Measurements from ENCODE around the gene DHCR7.

The DHCR7 gene

DNA sequence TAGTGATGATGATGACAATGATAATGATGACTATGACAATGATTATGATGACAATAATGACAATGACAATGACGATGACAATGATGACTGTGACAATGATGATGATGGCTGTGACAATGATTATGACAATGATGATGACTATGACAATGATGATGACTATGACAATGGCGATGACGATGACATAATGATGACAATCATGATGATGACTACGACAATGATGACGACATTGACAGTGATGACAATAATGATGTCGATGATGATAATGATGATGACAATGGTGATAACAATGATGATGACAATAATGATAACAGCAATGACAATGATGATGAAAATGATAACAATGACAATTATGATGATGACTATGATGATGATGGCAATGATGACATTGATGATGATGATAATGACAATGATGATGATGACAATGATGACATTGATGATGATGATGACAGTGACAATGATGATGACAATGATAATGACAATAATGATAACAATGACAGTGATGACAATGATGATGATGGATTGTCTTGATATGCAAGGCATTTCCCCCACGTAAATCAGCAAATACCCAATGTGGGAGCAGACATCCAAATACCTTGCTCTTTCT is 37.7 kb downstream of the DHCR7 start:
- no peak for DNase-seq (ENCODE audit: low spot score)

DNA sequence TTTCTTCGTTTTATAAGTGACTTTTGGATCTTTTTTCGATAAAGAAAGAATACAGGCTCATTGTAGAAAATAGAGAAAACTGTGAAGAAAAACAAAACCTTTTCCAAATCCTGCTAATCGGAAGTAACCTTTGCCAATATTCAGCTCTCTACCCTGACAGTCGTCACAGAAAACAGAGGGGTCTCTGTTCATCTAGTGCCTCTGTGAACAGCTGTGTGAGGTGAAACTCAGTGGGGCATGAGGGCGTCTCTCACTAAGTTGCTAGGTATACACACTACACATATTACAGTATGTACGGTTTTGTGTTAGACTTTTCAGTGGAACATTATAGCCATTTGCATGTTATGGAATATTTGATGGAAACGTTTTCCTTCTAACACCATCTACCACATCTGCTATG is 39.4 kb downstream of the DHCR7 start:
- DNase-seq (ENCODE audit: low spot score) = no peak

DNA sequence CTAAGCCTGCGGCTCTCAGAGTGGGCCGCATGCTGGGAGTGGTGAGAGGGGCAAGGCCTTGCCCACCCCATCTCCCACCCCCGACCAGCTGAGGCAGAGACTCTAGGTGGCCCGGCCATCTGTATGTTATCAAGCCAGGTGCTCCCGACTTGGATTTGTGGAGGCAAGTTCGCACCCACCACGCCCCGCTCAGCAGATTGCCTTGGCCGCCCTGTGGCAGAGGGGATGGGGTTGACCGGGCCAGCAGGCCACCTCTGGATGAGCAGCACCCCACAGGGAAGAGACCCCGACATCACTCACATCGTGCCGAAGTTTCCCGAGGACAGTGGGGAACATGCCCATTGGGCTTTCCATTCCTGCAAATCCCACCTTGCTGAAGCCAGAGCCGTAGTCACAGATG is 40.8 kb downstream of the DHCR7 start:
- no peak for DNase-seq (ENCODE audit: low spot score)

DNA sequence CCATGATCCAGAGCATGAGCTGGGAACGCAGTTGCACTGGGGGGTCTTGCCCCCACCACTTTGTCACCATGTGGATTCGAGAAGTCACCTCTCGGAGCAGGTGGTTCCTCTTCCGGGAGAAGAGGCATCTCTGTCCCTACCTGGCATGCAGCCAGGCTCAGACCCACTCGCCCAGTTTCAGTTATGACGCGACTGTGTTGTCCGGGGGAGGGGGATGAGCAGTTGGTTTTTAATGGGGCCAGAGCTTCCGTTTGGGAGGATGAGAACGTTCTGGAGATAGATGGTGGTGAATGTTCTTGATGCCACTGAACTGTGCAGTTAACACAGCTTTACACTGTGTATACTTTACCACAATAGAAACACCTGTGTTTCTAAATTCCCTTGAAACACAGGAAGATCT is 41.5 kb downstream of the DHCR7 start:
- no peak for DNase-seq (ENCODE audit: low spot score)

DNA sequence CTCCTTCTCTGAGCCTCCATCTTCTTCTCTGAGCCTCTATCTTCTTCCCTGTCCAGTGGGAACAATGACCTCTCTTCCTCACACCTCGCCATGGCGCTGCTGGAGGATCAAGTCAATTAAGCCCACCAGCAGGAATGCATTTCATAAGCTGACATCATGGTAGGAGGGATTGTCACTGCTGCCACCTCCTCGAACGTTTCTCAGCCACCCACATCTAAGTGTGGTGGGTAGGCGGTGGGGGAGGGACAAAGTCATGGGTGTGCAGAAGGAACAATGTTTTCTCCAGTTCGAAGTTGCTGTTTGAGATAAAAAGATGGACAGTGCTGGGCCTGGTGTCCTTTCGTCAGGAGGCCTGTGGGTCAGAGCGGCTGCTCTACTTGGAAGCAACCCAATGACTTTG is 44.0 kb downstream of the DHCR7 start:
- no peak for DNase-seq (ENCODE audit: low spot score)

DNA sequence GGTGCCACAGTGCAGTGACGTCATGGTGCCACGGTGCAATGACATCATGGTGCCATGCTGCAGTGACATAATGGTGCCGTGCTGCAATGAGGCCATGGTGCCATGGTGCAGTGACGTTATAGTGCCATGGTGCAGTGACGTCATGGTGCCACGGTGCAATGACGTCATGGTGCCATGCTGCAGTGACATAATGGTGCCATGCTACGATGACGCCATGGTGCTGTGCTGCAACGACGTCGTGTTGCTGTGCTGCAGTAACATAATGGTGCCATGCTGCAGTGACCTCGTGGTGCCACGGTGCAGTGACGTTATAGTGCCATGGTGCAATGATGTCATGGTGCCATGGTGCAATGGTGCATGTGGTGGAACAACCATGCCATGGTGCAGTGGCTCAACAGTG is 45.3 kb downstream of the DHCR7 start:
- DNase-seq (ENCODE audit: low spot score) = no peak

DNA sequence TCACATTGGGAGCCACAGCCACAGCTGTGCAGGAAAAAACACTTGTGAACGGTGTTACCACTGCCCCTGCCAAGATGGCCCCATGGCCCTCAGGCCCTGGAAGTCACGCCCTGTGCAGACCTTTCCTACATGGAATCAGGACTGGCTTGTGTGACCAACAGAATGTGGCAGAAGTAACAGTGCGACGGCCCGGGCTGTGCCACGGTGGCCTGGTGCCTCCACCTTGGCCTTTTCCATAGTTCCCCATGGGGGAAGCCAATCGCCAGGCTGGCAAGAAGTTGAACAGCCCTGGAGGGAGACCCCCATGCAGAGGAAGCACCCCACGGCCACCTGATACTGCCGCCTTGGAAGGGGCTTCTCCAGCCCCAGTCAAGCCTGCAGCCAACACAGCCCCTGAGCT is 48.0 kb downstream of the DHCR7 start:
- no peak for DNase-seq (ENCODE audit: low spot score)

DNA sequence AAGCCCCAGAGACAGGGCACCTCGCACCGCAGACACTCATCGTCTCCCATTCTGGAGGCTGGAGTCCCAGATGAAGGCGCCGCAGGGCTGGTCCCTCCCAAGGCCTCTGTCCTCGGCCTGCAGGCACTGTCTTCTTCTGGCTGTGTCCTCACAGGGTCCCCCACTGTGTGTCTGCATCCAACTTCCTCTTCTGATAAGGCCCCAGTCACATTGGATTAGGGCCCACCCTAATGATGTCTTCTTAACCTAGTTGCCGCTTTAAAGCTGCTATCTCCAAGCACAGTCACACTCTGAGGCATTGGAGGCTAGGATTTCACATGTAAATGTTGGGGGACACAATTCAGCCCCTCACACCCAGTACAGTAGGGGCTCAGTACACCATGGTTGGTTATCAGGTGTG is 48.9 kb downstream of the DHCR7 start:
- DNase-seq (ENCODE audit: low spot score) = no peak

DNA sequence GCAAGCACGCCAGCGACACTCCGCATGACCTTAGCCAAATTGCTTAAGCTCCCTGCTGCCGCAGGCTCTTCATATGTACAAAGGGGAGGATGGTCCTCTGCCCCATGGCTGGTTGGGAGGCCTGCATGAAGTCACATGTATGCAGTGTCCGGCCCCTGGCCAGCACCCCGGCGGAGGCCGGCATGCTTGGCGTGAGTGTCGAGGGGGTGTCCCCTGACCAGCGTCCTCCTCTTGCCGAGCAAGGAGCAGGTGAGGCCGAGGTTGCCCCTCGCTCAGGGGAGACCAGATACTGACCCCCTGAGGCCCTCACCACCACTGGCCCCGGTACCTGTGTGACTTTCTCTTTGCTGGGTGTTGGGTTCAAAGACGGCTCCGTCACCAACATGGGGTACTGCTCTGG is 50.2 kb downstream of the DHCR7 start:
- no peak for DNase-seq (ENCODE audit: low spot score)

DNA sequence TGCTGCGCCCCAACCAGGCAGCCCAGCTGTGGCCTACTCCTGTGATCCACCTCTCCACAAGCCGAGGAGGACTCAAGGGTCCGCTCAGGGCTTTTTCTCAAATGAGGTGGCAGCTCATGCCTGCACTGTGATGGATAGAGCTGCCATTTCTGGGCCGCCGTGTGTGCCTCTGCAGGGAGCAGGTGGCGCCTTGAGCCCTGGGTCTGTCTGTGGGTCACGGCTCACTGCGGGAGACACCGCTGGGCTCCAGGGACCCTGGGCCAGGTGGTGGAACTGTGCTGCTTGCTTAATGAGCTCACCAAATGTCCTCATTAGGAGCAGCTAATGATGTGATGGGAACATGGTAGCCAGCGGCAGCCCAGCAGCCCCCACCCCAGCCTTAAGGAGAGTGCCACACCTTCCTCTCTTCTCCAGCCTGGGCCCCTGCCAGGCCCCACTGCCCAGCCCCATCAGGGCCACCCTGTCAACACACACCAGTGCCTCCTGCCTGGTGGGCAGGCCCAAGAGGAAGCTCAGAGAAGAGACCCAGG is 50.8 kb downstream of the DHCR7 start:
- DNase-seq (ENCODE audit: low spot score) = no peak

DNA sequence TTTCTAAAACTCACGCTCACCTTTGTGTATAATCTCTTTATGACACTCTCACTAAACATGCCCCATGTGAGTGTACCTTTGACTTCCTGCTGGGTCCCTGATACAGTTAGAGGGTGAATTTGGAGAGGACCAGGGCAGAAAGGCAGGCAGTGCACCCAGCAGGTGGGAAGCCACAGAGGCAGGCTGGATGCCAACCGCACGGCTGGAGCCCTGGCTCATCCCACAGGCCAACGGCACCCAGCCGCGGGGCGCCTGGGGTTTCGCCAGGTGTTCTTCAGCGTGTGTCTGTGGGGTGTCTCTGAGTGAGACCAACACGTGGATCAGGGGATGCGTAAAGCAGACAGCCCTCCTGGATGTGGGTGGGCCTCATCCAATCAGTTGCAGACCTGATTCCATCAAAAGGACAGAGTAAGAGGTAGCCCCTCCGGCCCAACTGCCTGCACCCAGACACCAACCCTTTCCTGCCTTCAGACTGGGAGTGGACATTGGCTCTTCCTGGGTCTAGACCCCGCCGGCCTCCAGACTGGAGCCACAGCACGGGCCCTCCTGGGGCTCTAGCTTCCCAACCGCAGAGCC is 51.6 kb downstream of the DHCR7 start:
- DNase-seq (ENCODE audit: low spot score) = no peak

DNA sequence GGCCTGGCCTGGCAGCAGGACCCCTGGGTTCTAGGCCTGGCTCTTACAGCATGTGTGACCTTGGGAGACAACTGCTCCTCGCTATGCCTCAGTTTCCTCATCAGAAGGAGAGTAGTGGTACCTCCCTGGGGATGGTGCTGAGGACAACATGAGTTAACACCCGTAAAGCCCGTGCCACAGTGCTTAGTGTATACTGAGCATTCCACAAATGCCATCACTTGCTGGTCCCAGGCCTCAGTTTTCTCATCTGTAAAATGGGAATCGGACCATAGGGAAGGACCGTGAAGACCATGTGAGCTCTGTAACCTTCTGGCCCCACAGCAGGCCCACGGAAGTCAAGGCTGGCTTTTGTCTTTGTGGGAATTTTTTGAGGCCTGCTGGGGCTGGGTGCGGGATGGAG is 52.4 kb downstream of the DHCR7 start:
- no peak for DNase-seq (ENCODE audit: low spot score)

DNA sequence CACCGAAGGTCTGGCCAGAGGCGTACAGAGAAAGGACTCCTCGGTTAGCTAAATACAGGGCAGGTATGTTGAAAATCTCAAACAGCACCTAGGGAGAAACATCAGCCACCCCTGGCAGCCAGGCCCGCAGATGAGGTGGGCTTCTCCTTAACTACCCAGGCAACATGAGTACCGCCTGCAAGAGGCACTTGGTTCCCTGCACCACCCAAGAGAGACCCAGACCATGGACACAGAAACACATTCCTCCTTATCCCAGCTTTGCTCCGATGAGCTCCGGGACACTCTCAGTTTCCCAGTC is 53.0 kb downstream of the DHCR7 start:
- DNase-seq (ENCODE audit: low spot score) = no peak

DNA sequence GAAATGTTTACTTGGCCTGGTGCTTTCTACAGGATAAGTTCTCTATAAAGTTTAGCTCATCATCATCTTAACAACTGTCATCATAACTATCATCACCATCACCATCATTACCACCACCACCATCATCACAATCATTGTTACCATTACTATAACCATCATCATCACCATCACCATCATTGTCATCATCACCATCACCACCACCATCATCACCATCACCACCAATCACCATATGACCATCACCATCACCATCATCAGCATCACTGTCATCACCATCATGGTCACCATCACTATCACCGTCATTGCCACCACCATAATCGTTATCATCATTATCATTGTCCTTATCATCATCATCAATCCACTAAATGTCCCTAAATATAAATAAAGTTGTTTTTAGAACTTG is 54.9 kb downstream of the DHCR7 start:
- no peak for DNase-seq (ENCODE audit: low spot score)

DNA sequence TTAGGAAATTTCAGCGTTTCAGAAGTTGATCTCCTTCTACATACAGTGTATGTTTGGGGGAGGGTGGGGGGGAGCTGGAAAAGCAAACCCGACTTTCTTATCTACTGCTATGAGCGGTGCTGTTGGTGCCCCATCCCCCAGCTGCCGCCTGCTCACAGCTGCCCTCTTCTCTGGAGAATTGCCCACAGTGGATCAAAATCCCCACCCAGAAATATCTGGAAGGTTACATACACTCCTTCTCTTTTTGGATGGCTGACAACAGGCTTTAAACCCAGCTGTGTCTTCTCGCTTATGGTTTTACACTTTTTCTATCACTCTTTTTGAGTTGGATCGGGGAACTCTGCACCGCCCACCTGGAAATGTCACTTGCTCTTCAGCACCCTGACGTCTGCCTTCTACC is 56.4 kb downstream of the DHCR7 start:
- DNase-seq (ENCODE audit: low spot score) = no peak

DNA sequence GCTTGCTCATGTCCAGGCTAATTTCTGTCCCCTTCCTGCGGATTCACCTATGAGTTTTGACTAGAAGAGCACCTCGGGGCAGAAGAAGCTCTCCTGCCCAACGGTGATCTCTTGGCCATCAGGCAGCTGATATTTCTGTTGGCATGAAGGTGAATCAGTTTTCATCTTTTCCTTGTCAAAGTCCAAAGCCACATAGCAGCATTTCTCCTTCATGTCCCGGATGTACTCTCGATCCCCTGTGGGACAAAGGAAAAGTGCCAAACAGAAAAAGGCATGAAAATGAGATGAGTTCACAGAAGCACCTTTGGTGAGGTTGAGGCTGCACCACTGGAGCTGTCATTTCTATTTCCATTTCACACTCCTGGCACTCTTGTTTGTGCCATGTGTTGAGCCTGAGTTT is 56.8 kb downstream of the DHCR7 start:
- no peak for DNase-seq (ENCODE audit: low spot score)

DNA sequence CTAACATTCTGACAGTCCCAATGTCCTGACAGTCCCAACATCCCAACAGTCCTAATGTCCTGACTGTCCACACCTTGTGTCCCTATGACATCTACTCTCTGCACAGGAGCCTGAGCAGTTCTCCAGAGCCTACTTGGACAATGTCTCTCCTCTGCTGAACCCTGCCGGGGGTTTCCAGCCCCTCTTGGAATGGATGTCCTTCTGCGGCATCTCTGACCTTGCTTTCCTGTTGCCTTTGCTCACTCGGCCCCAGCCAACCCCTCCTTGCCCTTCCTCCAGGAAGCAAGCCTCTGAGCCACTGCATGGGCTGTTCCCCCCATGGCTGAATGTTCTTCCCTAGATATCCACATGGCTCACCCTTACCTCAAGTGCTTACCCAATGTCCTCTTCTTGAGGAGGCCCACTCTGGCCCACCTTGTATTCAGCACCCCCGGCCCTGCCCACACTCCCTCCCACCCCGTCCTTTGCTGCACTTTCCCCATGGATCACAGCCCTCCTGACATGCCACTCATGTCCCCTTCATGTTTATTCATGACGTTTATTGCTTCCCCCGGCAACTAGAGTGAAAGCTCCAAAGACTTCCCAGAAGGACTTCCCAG is 59.5 kb downstream of the DHCR7 start:
- DNase-seq (ENCODE audit: low spot score) = no peak

DNA sequence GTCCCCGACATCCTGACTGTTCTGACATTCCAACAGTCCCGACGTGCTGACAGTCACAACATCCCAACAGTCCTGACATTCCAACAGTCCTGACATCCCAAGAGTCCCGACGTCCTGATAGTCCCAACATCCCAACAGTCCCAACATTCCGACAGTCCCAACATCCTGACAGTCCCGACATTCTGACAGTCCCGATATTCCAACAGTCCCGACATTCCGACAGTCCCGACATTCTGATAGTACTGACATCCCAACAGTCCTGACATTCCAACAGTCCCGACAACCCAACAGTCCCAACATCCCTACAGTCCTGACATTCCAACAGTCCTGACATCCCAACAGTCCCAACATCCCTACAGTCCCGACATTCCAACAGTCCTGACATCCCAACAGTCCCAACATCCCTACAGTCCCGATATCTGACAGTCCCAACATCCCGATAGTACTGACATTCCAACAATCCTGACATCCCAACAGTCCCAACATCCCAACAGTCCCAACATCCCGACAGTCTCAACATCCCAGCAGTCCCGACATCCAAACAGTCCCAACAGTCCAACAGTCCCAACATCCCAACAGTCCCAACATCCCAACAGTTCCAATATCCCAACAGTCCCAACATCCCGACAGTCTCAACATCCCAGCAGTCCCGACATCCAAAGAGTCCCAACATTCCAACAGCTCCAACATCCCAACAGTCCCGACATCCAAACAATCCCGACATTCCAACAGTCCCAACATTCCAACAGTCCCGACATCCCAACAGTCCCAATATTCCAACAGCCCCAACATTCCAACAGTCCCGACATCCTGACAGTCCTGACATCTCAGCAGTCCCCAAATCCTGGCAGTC is 60.2 kb downstream of the DHCR7 start:
- no peak for DNase-seq (ENCODE audit: low spot score)

DNA sequence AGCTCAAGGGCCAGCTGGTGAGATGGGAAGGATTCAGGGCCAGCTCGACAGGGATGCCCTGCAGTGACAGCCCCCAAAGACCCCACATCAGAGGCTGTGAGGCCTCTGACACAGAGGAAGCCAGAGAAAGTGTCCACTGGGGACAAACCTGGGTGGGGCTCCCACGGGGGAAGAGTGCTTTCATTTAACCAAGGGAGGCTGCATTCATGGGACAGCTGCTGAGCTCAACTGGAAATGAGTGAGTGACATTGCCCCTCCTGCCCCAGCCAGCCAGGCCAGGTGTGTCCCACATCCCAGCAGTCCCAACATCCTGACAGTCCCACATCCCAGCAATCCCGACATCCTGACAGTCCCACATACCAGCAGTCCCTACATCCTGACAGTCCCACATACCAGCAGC is 61.0 kb downstream of the DHCR7 start:
- DNase-seq (ENCODE audit: low spot score) = no peak

DNA sequence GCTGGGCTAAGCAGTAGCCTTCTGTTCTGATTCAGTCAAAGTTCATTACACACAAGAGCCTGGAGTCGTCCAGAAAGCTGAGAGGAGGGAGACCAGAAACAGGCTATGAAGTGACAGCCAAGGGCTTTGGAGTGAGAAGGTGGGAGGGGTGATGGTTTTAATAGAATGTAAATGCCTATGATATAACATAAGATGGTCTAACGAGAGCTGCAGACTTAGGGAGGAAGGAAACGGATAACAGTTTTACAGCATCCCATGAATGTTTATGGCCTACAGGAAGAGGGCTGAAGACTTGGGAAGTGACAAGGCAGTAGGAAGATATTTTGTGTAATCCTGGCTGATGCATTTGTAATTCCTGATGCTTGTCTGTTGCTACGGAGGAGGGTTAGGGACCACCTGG is 62.0 kb downstream of the DHCR7 start:
- DNase-seq (ENCODE audit: low spot score) = no peak

DNA sequence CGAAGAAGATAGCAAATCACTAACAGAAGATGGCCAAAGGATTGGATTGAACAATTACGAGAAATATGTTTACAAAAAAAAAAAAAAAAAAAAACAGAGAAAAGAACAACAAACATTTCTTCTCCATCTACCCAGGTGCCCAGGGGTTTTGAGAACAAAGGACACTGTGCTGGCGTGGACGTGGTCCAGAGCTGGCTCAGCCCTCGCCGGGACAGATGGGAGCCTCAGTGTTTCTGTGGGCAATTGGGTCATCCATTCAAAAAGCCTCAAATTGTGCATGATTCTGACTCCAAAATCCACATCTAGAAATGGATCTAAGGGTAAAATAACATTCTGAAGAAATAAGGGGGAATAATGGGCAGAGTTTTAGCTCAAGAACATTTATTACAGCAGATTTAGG is 63.1 kb downstream of the DHCR7 start:
- DNase-seq (ENCODE audit: low spot score) = no peak

DNA sequence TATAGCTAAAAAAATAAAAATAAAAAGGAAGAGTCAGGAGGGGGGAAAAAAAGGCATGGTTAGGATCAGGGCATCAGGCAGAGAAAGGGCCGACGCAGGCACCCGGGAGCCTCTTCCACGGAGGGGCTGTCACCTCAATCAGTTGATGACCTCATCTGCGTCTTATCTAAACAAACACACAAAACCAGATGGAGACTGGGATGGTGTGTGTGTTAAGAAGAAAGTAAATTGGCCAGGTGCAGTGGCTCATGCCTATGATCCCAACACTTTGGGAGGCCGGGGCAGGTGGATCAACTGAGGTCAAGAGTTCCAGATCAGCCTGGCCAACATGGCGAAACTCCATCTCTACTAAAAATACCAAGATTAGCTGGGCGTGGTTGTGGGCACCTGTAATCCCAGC is 63.6 kb downstream of the DHCR7 start:
- no peak for DNase-seq (ENCODE audit: low spot score)

All from AG08396 (cell line).